ENCODE data around the gene ANKRD23.

DNA sequence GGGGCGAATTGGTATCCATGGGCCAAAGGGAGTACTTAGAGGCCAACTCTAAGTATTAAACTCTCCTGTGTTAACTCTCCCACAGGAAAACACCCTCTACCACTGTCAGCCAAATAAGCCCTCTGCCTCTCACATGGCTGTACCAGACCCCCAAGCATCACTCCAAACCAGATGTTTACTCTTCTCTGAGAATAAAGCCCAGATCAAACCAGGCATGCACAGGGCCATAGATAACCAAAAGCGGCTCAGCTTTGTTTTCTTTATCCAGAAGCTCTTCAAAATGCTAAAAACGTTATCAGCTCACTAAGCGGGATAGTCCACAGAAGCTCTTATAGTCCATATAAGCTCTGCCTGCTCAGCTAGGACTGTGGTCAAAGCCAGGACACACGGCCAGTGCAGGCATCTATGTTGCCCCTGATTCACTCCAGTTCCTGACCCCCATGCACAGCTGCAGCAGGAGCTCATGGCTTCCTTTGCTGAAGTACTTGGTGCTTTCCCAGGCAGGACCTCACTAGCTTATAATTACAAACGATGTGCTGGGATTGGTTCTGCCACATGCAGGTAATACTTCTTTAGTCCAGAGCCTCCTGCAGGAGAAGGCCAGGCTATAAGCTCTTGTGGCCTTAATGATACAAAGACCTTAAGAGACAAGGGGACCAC is 47.0 kb upstream of the ANKRD23 start:
- TF ChIP-seq, protein P1, sequence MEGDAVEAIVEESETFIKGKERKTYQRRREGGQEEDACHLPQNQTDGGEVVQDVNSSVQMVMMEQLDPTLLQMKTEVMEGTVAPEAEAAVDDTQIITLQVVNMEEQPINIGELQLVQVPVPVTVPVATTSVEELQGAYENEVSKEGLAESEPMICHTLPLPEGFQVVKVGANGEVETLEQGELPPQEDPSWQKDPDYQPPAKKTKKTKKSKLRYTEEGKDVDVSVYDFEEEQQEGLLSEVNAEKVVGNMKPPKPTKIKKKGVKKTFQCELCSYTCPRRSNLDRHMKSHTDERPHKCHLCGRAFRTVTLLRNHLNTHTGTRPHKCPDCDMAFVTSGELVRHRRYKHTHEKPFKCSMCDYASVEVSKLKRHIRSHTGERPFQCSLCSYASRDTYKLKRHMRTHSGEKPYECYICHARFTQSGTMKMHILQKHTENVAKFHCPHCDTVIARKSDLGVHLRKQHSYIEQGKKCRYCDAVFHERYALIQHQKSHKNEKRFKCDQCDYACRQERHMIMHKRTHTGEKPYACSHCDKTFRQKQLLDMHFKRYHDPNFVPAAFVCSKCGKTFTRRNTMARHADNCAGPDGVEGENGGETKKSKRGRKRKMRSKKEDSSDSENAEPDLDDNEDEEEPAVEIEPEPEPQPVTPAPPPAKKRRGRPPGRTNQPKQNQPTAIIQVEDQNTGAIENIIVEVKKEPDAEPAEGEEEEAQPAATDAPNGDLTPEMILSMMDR (IDR thresholded peaks at IDR 0.05) = no peak
- TF ChIP-seq POLR2A (IDR thresholded peaks at IDR 0.05) = no peak

Measured in heart left ventricle (tissue), 13 donors.